IPS DF 19.7 (cell line): ENCODE measurements around the gene NALCN.

Experiments used
- DNase-seq: peaks from one replicate; pipeline ENCODE4 v3.0.0-alpha.2; 2013; ENCODE audit warnings: low read depth, low spot score

The NALCN gene

DNA sequence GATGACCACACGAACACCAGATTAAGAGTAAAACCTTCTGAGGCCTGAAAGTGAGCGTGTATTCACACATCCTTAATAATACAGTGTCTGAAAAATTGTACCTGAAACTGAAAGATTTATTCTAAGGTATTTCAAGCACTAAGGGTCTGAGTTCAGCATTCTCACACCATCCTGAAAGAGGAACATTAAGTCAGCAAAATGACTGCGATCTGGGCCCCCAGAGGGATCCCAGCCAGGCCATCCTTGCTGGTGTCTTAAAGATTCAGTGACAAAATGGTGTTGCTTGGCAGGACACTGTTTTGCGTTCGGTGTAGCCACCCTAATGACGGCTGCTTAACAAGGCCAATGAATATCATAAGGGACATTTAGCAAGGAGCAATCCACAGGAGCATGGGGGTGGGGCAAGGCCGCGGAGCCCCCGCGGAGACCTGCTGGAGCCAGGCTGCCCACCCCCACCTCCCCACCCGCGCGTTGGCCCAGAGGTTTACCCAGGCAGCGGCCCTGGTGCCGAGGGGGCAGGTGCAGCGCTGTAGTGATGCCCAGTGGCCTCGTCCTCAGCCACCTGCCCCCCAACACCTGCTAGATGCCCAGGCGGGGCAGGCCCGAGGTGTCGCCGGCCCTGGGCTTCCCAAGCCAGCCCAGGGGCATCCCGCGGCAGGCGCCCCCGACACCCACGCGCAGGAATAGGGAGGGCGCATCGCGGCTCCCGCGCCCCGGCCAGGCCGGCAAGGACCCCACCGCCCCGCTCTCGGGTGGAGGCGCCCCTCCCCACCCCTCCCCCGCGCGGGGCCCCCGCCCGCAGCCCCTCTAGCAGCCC lies 742 bp downstream of the NALCN start:
- no peak for DNase-seq

DNA sequence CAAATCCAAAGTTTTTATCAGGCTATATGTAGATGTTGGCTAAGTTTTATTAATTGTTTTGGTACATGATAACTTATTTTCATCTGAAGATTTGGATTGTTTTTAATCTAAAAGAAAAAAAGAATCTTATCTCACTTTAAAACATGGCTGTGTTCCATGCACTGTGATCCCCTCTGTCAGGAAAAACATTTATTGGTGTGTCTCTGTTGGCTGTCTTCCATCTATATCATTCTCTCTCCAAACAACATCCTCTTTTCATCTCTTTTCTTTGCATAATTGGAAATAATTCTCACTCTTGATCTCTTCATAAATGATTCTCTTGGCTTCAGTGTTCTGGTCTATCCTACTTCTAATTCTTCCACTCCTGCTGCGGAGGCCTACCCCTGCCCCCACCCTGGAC lies 4.2 kb downstream of the NALCN start:
- no peak for DNase-seq

DNA sequence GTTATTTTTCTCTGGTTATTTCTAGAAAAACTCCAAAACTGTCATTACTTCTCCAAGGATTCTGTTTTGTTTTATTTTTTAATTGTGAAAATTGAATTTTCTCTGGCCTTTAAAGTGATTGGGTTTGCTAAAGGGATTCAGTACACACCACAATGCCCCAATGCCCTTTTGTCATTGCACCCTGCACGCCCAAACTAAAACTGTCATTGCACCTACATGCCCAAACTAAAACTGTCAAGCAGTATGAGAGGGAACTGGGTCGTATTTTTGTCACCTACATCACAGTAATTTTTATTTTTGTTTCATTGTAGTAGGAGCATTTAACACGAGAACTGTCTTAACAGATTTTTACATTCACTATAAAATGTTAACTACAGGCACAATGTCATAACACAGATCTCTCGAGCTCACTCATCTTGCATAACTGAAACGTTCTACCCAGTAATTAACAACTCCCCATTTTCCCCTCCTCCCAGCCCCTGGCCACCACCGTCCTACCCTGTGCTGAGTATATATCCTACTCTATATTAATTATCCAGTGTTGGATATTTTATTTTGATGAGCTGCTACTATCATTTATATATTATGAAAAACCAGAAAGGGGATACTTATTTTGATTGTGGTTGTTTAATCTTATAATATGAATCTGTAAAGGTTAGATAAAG lies 7.2 kb downstream of the NALCN start:
- DNase-seq: no peak

DNA sequence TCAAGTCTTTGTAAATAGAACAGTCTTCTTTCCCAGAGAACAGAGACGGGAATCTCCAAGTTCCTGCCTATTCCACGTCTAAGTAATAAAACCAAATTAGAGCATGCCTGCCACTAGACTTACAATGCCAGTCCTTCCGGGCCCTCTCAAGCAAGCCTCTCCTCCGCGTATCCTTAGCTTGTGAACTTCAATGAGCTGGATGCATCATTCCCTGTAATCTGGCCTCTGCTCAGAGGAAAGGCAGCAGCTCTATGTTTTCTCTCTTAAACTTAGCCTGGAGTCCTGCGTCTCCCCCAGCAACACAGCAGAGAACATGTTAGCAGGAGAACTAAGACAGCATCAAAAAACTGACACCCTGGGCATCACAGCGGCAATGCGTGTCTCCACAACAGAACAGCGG lies 8.2 kb downstream of the NALCN start:
- no peak for DNase-seq

DNA sequence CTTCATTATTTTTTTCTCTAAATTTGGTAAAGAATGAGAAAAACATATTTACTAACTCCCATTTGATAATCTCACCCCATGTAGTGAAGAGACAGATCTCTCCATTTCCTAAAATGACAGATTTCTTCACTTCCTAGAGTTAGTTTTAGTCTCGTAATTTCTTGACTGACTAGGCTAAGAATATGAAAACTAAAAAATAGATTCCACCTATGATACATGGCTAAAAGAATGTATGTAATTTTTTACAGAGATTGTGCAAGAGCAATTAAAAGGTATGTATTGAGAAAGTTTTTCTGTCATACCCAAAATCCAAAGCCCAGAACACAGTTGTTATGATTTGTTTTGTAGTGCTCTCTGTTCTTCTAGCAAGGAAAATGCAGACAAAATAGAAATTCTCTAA lies 9.5 kb downstream of the NALCN start:
- DNase-seq: no peak

DNA sequence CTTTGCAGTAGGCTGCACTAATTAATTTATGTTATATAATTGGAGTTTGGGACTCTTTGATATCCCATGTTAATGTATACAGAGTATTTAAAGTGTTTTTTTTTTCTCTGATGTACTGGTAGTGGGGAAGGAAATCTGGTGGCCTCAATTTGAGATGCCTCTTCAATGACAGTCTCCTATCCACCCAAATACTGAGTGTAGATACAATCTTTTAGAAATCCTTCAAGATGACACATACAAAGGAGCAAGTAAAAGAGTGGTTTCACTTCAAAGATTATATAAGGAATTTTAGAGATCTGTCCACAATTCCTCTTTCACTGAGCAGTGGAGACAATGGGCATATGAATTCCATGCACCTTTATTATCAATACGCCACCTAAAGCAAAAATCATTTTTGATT lies 15.1 kb downstream of the NALCN start:
- no peak for DNase-seq

DNA sequence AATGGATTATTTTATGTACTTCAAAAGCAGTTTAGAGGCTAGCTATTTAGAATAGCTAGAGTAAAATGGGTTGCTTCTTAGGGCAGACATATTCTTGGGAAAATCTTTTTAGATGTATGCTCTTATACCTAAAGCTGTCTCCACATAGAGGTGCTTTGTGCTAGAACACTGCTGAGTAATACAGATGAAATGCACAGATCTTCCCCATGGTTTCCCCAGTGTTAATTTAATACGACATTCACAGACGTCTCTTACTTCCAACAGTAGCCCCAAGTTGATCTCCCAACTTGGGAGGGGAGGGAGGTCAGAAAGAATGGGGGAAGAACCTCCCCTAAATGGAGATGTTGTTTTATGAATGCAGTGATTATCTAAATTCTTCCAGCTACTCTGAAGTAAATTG lies 16.9 kb downstream of the NALCN start:
- no peak for DNase-seq

DNA sequence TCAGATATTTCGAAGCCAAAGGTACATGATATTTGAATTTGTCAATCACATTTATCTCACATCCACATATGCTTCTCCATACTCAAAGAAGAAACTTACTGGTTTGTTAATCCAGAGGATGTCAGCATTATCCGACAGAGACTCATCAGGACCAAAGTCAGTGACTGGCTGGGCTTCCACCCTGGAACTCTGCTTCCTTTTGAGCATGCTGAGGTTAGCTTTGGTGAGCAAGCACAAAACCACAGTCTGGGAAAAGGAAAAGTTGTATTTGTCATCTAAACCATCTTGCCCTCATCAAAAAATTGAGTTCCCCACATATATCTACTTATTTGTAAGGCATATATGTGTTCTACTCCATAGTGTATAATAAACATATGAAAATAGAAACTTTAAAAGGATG lies 17.4 kb downstream of the NALCN start:
- DNase-seq: no peak

DNA sequence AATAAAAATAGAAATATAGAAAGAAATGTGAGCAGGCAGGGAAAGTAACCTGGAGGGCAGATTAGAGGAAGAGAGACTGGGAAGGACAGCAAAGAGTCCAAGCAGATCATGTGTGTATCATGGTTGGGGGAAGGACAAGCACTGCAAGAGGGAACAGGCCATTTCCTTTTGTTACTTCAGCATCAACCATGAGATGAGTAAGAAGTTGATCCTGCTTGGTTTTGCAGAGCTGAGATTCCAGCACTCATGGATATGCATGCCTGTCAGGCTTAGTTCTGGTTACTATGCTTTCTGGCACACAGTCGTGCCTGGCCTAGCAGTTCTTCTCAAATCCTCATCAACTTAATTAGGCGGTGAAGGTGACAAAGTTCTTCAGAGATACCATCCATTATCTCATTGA lies 18.1 kb downstream of the NALCN start:
- DNase-seq: no peak

DNA sequence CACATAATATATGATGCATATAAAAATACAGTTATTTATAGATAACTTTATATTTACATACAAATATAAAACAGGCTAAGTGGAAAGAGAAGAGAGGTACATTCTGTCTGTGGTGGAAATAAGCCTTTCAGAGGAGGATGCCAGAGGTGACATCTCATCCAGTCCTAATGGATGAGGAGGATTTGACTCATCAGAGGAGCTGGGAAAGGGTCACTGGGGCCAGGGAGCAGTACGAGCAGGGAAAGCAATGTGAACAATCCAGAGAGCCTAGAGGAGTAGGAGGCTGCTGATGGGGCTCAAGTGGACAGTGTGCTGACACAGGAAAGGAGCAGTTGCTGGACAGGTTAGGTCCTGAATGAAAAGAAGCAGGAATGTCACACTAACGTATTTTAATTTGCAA lies 18.6 kb downstream of the NALCN start:
- no peak for DNase-seq

DNA sequence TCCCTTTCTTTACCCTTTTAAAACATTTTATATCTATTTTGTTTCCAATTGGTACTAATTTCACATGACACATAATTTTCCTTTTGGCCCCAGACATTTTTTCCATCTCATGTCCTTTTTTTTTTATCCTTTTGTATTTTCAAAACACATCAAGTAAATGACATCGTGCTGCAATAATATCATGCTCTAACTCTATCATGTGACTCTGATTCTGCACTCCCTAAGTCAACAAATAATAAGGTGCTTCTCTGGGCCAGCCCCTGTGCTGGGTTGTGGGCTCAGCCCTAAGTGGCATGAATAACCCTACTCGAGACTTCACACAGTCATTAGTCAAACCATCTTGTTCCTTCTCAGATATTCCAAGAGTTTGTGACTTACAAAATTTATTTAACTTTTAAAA lies 21.7 kb downstream of the NALCN start:
- DNase-seq: no peak

DNA sequence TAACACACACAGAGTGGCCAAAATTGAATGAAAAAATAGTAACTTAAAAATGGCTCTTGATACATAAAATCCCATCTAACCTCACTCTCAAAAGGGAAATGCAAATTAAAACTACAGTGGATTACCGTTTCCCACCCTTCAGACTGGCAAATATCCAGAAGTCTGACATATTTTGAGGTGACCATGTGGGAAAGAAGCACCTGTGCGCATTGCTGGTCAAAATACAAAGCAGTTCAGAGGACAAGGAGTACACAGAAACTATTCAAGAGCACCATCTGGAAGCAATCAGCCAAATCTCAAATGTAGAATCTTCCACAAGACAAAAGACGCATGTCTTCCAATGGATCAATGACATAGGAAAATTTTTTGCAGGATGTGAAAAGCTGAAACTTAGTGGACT lies 23.2 kb downstream of the NALCN start:
- no peak for DNase-seq

DNA sequence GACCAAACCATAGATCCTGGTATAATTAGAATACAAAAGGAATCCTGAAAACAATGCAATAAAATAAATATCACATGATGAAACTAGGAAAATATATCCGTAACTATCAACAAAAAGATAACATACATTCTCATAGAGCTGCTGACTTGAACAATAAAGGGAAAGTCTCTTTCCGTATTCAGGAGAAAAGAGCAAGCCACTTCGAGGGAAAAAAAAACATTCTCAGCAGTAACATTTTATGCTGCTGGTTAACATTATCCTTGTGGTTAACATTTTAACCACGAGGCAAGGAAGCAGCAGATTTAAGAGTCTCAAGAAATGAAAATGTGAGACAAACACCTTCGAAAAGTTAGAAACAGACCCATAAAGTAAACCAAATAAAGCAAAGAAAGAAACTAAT lies 25.8 kb downstream of the NALCN start:
- DNase-seq: no peak

DNA sequence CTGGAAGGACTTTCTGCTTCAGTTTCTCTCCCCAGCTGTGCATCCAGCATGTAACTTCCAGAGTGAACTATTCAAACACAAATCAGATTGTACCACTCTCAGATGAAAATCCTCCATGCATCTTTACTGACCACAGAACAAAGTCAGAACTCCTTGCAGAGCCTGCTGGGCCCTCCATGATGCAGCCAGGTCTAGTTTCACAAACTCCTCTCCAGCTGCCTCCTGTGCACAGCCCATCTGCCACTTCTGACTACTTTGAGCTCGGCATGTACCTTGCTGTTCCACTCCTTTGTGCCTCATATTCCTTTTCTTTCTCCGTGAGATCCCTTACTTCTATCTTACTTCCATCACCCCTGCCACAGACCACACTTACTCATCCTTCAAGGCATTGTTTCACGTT lies 31.4 kb downstream of the NALCN start:
- no peak for DNase-seq

DNA sequence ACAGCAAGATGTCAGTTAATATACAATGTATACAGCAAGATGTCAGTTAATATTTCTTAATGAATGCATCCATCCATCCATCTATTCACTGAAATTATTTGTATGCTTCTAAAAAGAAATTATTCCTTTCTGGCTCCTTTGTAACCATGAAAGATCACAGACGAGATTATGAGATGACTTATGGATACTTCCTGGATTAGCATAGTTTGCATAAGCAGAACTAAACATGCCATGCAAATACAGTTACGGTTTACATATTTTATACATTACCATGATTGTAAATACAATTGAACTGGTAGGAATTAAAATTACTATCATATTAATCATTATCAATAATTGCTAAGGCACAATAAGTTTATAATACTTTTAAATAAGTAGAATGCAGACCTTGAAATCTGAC lies 32.7 kb downstream of the NALCN start:
- no peak for DNase-seq

DNA sequence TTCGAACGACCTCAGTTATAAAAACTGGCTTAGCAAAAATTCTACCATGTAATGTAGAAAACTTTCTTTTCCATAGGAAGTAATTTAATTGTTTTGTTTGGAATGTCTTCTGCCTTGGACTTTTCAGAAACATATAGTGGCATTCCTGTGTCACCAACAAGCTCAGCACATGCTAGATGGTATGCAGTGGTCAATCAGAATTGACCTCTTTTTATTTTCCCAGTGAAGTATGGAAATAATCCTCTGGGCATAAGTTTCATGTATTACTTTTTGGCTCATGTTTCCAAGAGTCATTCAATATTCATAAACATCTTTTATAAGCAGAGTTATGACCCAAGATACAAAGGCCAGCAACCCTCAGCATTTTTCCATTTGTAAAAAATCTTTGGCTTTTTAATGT lies 33.6 kb downstream of the NALCN start:
- no peak for DNase-seq

DNA sequence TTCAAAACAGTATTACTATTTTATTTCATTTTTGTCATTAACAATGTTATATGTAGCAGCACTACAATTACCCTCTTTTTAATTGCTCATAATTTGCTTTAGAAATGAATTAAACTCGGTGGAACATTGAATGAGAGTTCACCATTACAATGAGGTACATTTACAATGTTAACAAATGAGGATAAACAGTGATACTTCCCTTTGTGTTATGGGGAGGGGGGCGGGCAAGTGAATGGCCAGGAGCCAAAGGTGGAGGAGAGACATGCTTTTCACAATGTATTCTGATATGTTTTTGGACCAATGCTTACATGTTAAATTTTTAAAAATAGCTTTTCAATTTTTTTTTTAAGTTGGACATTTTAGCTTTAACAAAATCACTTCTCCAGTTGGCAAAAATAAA lies 34.2 kb downstream of the NALCN start:
- DNase-seq: no peak

DNA sequence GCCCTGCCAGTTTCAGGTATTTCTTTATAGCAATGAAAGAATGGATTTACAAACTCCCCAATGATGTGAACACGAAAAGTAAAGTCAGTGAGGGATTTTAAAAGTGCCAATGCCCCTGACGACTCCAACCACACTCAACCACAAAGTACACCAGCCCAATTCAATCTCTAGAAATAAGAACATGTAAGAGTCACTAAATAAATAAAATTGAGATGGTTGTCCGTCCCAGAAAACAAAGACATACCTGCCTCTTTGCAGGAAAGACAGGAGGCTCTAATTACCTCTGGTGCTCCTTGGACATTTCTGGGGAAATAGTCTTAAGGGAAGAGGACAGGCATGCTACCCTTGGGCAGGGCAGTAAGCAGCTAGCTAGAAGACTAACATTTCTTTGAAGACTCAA lies 55.8 kb downstream of the NALCN start:
- DNase-seq: no peak

DNA sequence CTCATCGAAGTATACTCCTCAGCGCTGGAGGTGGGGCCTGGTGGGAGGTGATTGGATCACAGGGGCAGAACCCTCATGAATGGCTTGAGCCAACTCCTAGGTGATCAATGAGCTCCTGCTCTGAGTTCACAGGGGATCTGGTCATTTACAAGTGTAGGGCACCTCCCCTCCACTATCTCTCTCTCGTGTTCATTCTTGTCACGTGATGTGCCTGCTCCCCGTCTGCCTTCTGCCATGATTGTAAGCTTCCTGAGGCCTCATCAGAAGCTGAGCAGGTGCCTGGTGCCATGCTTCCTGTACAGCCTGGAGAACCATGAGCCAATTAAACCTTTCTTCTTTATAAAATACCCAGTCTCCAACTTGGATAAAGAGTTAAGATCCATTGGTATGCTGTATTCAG lies 61.4 kb downstream of the NALCN start:
- DNase-seq: no peak

DNA sequence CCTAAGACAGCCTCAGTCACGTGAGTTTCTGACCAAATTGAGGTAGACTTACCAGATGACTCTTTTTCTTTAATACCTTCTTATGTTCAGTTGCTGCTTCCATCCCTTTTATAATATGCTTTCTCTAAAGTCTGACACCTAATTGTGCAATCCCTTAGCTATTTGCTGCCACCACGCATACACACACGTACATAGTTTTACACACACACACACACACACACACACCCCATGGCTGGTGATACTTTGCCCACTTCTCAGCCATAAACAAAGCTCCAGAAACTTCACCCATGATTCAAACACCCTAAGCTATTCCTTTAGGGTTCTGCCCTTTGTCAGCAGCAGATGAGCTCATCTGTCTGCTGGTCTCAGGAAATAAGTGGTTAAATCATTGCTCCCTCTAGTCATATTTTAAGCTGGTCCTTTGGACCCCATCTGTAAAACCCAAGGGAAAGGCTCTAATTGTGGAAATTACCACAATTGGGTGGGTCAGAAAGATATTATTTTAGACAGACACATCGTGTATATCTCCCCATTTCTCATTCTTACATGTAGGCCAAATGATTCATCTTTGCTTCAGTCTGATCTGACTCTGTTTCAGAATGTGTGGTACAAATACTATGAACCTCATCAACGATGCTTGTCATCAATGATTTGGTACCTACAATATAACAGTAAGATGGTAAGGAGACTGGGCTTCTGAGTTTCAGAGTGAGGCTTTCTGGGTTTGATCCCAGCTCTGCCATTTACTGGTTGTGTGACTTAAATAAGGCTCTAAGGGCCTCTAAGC lies 69.2 kb downstream of the NALCN start:
- DNase-seq: no peak

DNA sequence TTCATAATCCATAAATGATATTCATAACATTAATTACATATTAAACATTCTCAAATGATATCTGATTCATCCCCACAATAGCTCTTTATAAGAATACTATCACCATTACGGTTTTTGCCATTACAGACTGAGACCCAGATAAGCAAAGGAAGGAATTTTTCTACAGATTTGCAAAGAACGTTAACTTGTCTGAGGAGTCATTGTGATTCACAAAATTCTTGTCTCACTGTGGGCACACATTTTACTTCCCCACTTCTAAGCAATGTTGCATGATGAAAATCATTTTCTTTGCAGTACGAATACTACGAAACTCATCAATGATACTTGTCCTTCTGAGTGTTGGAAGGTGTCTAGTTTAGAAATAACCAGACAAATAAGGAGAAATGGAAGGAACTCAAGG lies 70.1 kb downstream of the NALCN start:
- DNase-seq: no peak

DNA sequence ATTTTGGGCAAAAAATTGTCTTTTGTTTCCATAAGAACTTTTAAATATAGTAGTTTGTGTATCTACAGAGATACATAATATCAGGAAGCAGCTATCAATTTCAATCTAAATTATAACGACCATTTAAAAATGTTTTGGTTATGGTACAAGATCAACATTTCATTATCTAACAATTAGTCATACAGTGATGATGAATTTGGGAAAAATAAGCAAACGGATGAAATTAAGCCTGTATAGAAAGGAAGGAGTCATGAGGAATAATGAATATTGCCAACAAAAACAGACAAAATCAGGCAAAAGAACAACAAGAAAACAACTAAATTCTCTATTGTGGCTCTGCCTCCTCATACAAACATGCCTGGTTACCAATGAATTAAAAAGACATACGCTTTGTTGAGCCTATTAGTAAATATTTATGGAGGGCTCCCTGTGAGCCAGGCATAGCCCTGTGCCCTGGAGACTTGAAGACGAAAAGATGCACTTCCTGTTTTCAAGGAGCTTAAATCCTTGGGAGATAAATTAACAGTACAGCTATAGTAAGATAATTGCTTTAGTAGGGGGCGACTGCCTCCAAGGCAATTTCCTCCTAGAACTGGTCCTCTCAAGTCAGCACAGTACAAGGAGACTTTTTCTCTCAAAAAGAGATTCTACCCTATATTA lies 73.0 kb downstream of the NALCN start:
- no peak for DNase-seq
